Endothelial cell of umbilical vein (primary cell): ENCODE data around the gene ARHGAP27. TPM values are rescaled to one million over a fixed set of nuclear protein-coding genes. Genes with fewer than 3 reads are reported as not detected.

Experiments used
- BruUV-seq: library from RNA; stranded (reverse); fragments of 400-500 nt; replicated peaks from 2 replicates; lab custom pipeline; 2021; lab: Mats Ljungman, UMichigan
- CTCF ChIA-PET: fragments of 300-600, 350-600 bp; sonication (Branson Sonifier 250); formaldehyde crosslinking; loops from one replicate; lab custom pipeline; 2021; ENCODE audit warnings: antibody characterized with exemption, inconsistent platforms; lab: Charles Lee
- POLR2A ChIA-PET: fragments of 300-600, 350-600 bp; sonication (Branson Sonifier 250); formaldehyde crosslinking; loops from one replicate; lab custom pipeline; 2021; ENCODE audit warnings: antibody characterized with exemption, inconsistent platforms; lab: Charles Lee
- DNase-seq: peaks from one replicate; pipeline ENCODE4 v3.0.0-alpha.2; 2011; ENCODE audit warnings: low read depth, low spot score
- FAIRE-seq: peaks from 2 replicates; lab custom pipeline; 2011; peaks lifted over from hg19 to GRCh38; lab: Jason Lieb, UNC
- H2AFZ ChIP-seq: 2 replicates; pipeline ENCODE4 v1.6.0; 2012; ENCODE audit warnings: low read depth, low read length, control low read depth, inconsistent platforms
- H3K27ac ChIP-seq: 2 replicates; pipeline ENCODE4 v1.5.1; 2011; ENCODE audit warnings: low read depth, mild to moderate bottlenecking, control low read depth, low read length, moderate library complexity; ENCODE audit not compliant: insufficient read depth
- H3K27me3 ChIP-seq, 2 experiments: 2 replicates each; pipeline versions ENCODE4 v1.6.0 to v1.6.1; 2011; ENCODE audit warnings: low read length in 2 of 2, mixed read lengths in 1 of 2; ENCODE audit not compliant: control insufficient read depth in 2 of 2, insufficient read depth in 2 of 2
- H3K36me3 ChIP-seq, 2 experiments: 2 replicates in 1 of 2; 3 replicates in 1 of 2; pipeline ENCODE4 v1.5.1; 2011; ENCODE audit warnings: low read length in 2 of 2, mild to moderate bottlenecking in 1 of 2, moderate library complexity in 1 of 2; ENCODE audit not compliant: control insufficient read depth in 2 of 2, insufficient read depth in 2 of 2; ENCODE audit errors: extremely low read depth in 1 of 2
- H3K4me1 ChIP-seq: 3 replicates; pipeline ENCODE4 v1.5.1; 2011; ENCODE audit warnings: mild to moderate bottlenecking, low read length; ENCODE audit not compliant: control insufficient read depth, insufficient read depth; ENCODE audit errors: extremely low read depth
- H3K4me2 ChIP-seq: 2 replicates; pipeline ENCODE4 v1.6.1; 2011; ENCODE audit warnings: low read length, control low read depth, mixed read lengths; ENCODE audit not compliant: insufficient read depth
- H3K4me3 ChIP-seq, 3 experiments: fragments of 200-600 bp in 1 of 3; sonication (generic), shearing (Covaris generic) in 1 of 3; replicated peaks in 1 of 3; 2 replicates each; pipeline ENCODE4 v1.5.1; 2011 to 2016; ENCODE audit warnings: control low read depth in 3 of 3, low read length in 3 of 3, mild to moderate bottlenecking in 2 of 3, inconsistent platforms in 1 of 3, low read depth in 1 of 3, moderate library complexity in 1 of 3; ENCODE audit not compliant: insufficient read depth in 1 of 3
- H3K79me2 ChIP-seq: 2 replicates; pipeline ENCODE4 v1.6.0; 2012; ENCODE audit warnings: low read length, inconsistent platforms; ENCODE audit not compliant: control insufficient read depth, insufficient read depth
- H3K9ac ChIP-seq: replicated peaks from 2 replicates; pipeline ENCODE3; 2011; ENCODE audit warnings: low read length, control low read depth; ENCODE audit not compliant: insufficient read depth; ENCODE audit errors: extremely low read depth
- H3K9me1 ChIP-seq: replicated peaks from 3 replicates; pipeline ENCODE4 v1.6.0; 2011; ENCODE audit warnings: mild to moderate bottlenecking, low read length; ENCODE audit not compliant: control insufficient read depth, insufficient read depth; ENCODE audit errors: extremely low read depth
- H3K9me3 ChIP-seq: replicated peaks from 2 replicates; pipeline ENCODE4 v1.5.1; 2012; ENCODE audit warnings: low read length, inconsistent platforms; ENCODE audit not compliant: control insufficient read depth, insufficient read depth
- H4K20me1 ChIP-seq: replicated peaks from 2 replicates; pipeline ENCODE3; 2011; ENCODE audit warnings: mild to moderate bottlenecking, low read length; ENCODE audit not compliant: control insufficient read depth, insufficient read depth; ENCODE audit errors: extremely low read depth
- EZH2 ChIP-seq: IDR thresholded peaks from 2 replicates; pipeline ENCODE4 v1.6.1; 2012; ENCODE audit warnings: borderline replicate concordance, low read depth, mild to moderate bottlenecking, moderate library complexity, low read length, inconsistent platforms; ENCODE audit not compliant: severe bottlenecking
- GATA2 ChIP-seq: IDR thresholded peaks from 2 replicates; pipeline ENCODE4 v1.7.0; 2011; ENCODE audit warnings: low read depth, mild to moderate bottlenecking, moderate library complexity, mixed read lengths, low read length; ENCODE audit not compliant: insufficient read length, insufficient read depth
- MYC ChIP-seq: IDR thresholded peaks from one replicate; pipeline ENCODE4 v1.6.1; 2011; ENCODE audit warnings: mild to moderate bottlenecking, low read depth, low read length
- POLR2AphosphoS5 ChIP-seq: IDR thresholded peaks from 2 replicates; pipeline ENCODE4 v1.6.1; 2012; ENCODE audit warnings: low read depth, mild to moderate bottlenecking, control low read depth, low read length, moderate library complexity; ENCODE audit not compliant: insufficient read depth
- dilution Hi-C: fragments of 300-500 bp; cut with MboI; formaldehyde crosslinking; loops from one replicate; pipeline ENCODE4 v1.15.0; 2019; ENCODE audit warnings: low sequenced_read_pairs; ENCODE audit not compliant: extremely low pct_ligation_motif_present
- intact Hi-C: fragments of 100-400 bp; cut with micrococcal nuclease; formaldehyde crosslinking; loops from one replicate; pipeline ENCODE4 v1.10.0; 2022
- polyA plus RNA-seq, 4 experiments: library from polyadenylated mRNA; depleted of rRNA in 3 of 4; stranded (reverse) in 3 of 4; unstranded in 1 of 4; fragments of >200 nt; gene quantifications; 2 replicates each; pipeline versions ENCODE4 v1.2.1 to v1.2.3, GENCODE V29; 2011 to 2012; ENCODE audit warnings: missing spikeins in 1 of 4
- total RNA-seq: library from RNA; stranded (reverse); gene quantifications from 2 replicates; pipeline ENCODE4 v1.2.3, GENCODE V29; 2021
- TF ChIP-seq, protein P1 (sequence below), 2 donors: IDR thresholded peaks; 1 replicate in 1 of 2; 2 replicates in 1 of 2; pipeline ENCODE4 v1.5.1; 2011; ENCODE audit warnings: low read length in 2 of 2, mild to moderate bottlenecking in 2 of 2, moderate library complexity in 2 of 2, control low read depth in 1 of 2, inconsistent platforms in 1 of 2, low read depth in 1 of 2; ENCODE audit not compliant: insufficient read depth in 1 of 2; ENCODE audit errors: extremely low read depth in 1 of 2

ARHGAP27 gene
- total and polyA plus RNA-seq, 2 donors (not counting 3 experiments of a cell fraction or from before 2014, with no cell fraction given), result 21.0 to 47.0 TPM

DNA sequence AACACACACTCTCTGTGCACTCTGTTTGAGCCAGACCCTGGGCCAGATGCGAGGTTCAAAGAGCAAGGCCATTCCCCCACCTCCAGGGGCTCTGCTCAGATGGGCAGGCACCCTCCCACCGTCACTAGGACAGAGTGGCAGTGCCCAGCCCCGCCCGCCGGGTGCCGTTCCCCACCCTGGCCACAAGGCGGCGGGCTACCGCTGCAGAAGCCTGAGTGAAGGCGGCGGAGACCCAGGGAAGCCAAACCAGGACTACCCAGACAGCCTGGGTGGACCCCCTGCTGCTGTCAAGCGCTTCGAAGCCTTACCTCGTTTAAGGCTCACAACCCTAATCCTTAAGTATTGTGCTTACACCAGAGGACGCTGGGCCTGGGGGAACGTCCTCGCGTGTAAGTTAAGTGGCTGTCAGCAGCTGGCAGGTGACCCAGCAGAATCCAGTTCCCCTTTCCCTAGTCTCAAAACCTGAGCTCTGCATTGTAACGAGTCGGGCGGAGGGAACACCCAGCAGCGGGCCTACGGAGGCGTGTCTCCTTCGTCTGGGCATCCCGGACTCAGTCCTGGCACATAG, 4.5 kb downstream of the ARHGAP27 start:
- Histone ChIP-seq H3K27ac (no peak overlapping the region), H3K4me2 (no peak overlapping the region), H3K27me3 (no peaks in the 10 kb centered on the region), H3K9ac (no peak overlapping the region), H3K9me1 (no peaks in the 10 kb centered on the region), H2AFZ (no peak overlapping the region), H3K79me2 (no peaks in the 10 kb centered on the region), H4K20me1 (no peaks in the 10 kb centered on the region), H3K4me1 (peaks cover under 1% of the 10 kb centered on the region), H3K4me3 (no peak overlapping the region), H3K36me3 (no peaks in the 10 kb centered on the region), H3K9me3 (no peaks in the 10 kb centered on the region)
- dilution Hi-C loops (no loop called here), intact Hi-C loops (loop anchor here (2.0 kb wide), 2 partner anchors 33 to 209 kb away; no protein-coding TSS in a partner anchor)
- CTCF ChIA-PET, result interaction anchor here (0.6 to 2.0 kb wide), 7 partner anchors 13 to 212 kb away, joined by 3 to 13 read pairs (median 3); no protein-coding TSS in a partner anchor
- TF ChIP-seq, protein P1, sequence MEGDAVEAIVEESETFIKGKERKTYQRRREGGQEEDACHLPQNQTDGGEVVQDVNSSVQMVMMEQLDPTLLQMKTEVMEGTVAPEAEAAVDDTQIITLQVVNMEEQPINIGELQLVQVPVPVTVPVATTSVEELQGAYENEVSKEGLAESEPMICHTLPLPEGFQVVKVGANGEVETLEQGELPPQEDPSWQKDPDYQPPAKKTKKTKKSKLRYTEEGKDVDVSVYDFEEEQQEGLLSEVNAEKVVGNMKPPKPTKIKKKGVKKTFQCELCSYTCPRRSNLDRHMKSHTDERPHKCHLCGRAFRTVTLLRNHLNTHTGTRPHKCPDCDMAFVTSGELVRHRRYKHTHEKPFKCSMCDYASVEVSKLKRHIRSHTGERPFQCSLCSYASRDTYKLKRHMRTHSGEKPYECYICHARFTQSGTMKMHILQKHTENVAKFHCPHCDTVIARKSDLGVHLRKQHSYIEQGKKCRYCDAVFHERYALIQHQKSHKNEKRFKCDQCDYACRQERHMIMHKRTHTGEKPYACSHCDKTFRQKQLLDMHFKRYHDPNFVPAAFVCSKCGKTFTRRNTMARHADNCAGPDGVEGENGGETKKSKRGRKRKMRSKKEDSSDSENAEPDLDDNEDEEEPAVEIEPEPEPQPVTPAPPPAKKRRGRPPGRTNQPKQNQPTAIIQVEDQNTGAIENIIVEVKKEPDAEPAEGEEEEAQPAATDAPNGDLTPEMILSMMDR (IDR thresholded peaks at IDR 0.05; ENCODE audit: extremely low read depth in 1 of 2, insufficient read depth in 1 of 2, low read depth in 1 of 2, low read length in 2 of 2), result peak; percentile 91 to 97
- TF ChIP-seq GATA2 (no peak), MYC (no peak), POLR2AphosphoS5 (no peak), EZH2 (no peak)
- no TSS peak for BruUV-seq
- FAIRE-seq (peak; percentile 87), DNase-seq (peak; percentile 65)
- POLR2A ChIA-PET, result no interaction called here
